ENCODE data around the gene TMEM139.
"Not testable (repeated sequence)": the region's sequence is repeated elsewhere in the genome, so short reads cannot be mapped to it uniquely, and the experiment has no call there.

The TMEM139 gene

DNA sequence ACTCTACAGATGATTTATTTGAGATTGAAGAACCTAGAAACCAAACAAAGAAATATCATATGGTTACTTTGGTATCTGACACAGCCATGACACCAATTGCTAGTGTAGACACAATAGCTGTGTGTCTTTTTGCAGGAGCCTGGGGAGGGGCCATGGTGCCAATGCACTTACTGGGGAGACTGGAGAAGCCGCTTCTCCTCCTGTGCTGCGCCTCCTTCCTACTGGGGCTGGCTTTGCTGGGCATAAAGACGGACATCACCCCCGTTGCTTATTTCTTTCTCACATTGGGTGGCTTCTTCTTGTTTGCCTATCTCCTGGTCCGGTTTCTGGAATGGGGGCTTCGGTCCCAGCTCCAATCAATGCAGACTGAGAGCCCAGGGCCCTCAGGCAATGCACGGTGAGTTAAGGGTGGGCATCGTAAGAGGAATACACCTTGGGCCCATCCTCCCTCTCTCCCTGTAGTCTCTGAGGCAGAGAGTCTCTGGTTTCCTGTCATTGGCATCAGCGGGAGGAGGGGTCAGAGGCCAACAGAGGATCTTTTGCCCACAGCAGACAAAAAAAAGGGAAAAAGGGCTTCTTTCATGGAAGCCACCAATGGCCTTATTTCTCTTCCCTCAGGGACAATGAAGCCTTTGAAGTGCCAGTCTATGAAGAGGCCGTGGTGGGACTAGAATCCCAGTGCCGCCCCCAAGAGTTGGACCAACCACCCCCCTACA lies 1.2 kb downstream of the TMEM139 start:
- no peak for DNase-seq
- in situ Hi-C loops (cut with HindIII; ENCODE audit: low pct_ligation_motif_present, low pct_unique_long_range_greater_than_20kb, low sequenced_read_pairs), result no loop called here

DNA sequence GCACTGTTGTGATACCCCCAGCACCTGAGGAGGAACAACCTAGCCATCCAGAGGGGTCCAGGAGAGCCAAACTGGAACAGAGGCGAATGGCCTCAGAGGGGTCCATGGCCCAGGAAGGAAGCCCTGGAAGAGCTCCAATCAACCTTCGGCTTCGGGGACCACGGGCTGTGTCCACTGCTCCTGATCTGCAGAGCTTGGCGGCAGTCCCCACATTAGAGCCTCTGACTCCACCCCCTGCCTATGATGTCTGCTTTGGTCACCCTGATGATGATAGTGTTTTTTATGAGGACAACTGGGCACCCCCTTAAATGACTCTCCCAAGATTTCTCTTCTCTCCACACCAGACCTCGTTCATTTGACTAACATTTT lies 1.7 kb downstream of the TMEM139 start:
- no peak for DNase-seq
- in situ Hi-C loops (cut with HindIII; ENCODE audit: low pct_ligation_motif_present, low pct_unique_long_range_greater_than_20kb, low sequenced_read_pairs), result no loop called here

DNA sequence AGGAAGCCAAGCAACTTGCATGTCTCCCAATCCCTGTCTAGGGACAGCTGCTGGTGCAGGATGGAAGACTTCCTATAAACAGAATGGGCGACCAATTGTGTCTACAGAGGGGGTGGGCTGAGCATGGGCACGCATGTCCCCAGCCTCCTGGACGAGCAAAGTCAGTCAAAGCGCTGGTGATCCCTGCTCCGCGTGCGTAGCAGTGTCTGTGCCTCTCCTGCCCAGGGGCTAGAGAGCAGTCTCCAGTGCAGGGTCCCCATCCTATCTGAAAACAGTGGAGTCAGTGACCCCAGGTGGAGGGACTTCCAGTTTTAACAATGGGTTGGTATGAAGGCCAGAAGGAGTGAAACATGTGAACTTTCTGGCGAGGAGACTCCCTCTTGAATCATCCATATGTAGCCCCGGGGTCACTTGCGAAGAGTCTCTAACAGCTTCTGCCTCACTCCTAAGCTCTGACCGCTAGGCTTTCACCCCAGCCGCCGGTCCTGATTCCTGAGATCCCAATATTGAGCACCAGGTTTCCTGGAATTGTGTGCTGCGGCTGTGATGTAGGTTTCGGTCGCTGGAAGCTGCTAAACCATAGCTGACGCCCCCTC lies 2.7 kb downstream of the TMEM139 start:
- DNase-seq, result no peak
- in situ Hi-C loops (cut with HindIII; ENCODE audit: low pct_ligation_motif_present, low pct_unique_long_range_greater_than_20kb, low sequenced_read_pairs), result no loop called here

DNA sequence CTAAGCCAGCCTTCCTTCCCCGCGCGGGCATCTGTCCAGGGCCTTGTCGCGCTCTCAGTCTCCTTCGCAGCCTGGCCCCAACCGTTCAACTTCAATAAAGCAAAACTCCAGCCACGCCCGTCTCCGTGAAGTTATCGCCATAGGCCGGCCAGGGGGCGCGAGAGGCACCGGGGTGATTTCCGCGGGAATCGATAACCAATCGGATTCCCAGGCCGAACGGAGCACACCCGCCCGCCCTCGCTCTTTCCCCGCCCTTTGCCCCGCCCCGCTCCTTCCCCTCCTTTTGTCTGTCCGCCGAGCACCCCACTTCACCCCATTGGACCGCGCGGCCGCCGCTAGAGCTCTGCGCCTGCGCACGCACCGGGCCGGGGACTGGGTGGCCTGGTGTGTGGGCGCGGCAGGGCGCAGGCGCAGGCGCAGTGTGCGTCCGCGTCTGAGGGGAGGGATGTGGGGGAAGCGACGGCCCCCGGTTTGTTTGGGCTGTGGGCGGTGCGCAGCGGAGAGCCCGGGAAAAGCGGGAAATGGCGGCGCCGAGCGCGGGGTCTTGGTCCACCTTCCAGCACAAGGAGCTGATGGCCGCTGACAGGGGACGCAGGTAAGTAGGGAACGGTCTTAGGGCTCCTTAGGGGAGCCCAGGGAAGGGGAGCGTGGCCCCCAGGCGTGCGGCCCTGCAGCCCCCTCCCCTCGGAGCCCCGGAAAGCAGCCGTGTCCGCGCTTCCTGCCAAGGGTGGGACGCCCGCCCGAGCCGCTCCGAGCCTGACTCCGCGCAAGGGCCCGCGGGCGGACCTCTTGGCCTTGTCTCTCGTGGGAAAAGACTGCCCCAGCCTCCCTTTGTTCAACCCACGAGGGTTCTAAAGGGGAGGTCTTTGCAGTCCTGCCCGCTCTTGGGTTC lies 3.4 kb downstream of the TMEM139 start, which contains the start of gene CASP2:
Gene CASP2 (plus strand): TSS at position 417 of the 892 bp plus-strand sequence. CDS start 105 bp downstream, at position 522.
- in situ Hi-C loops (cut with HindIII; ENCODE audit: low pct_ligation_motif_present, low pct_unique_long_range_greater_than_20kb, low sequenced_read_pairs), result no loop called here
- peak; percentile 99 for DNase-seq

DNA sequence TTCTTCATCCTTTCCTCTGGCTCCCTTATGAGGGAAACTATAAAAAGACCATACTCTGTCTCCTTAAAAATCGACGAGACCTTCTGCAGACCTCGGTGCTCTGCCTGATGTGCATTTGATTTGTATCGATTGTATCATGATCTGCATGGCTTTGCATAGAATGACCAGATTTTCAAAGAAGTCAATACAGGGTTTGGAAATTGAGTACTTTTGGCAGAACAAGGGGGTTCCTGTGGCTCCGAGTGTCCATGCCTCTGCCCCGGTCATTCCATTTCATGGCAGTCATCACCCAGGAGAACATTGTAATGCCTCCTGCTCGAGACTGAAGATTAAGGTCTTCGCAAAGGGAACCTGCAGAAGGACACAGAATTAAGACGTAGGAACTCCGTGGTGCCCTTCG lies 4.1 kb downstream of the TMEM139 start:
- peak; percentile 40 for DNase-seq
- in situ Hi-C loops (cut with HindIII; ENCODE audit: low pct_ligation_motif_present, low pct_unique_long_range_greater_than_20kb, low sequenced_read_pairs), result no loop called here

DNA sequence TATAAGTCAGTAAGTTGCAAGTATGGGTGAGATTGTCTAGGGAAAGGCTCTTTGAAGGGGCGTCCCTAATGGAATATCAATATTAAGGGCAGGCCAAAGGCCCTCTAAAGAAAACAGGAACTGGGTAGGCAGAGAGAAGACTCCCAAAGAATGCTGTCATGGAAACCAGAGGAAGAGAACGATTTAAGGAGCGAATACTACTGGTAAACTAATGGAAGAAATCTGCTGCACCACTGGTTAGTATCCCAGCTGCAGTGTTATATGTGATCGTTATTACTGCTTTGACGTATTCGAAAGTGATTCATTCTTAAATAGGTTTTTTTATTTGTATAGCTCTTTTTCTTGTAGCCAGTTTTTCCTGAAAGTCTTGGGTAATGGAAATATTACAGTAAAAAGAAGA lies 4.7 kb downstream of the TMEM139 start:
- in situ Hi-C loops (cut with HindIII; ENCODE audit: low pct_ligation_motif_present, low pct_unique_long_range_greater_than_20kb, low sequenced_read_pairs), result no loop called here
- no peak for DNase-seq

DNA sequence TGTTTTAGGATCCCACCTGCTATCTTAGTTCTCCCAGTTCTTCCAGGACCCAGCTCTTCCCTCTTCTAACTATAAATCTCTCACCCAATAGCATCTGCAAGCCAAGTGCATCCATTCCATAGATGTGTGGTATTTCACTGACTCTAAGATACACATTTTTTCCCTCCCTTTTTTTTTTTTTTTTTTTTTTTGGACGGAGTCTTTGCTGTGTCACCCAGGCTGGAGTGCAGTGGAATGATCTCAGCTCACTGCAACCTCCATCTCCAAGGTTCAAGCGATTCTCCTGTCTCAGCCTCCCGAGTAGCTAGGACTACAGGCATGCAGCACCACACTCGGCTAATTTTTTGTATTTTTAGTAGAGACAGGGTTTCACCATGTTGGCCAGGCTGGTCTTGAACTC lies 5.1 kb downstream of the TMEM139 start:
- in situ Hi-C loops (cut with HindIII; ENCODE audit: low pct_ligation_motif_present, low pct_unique_long_range_greater_than_20kb, low sequenced_read_pairs); DNase-seq: not testable (repeated sequence)

DNA sequence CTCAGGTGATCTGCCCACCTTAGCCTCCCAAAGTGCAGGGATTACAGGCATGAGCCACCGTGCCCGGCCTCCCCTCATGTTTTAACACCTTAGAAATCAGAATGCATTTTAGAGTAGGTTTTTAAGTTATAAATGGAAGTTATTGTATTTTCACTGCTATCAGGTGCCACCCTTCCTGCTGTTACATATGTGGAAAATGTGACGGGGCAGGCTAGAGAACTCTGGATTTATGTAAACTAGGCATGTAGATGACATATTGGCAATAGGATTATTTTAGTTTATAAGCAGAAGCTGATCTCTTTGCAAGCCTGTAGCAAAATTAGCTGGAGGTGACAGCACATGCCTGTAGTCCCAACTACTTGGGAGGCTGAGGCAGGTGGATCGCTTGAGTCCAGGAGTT lies 5.5 kb downstream of the TMEM139 start:
- in situ Hi-C loops (cut with HindIII; ENCODE audit: low pct_ligation_motif_present, low pct_unique_long_range_greater_than_20kb, low sequenced_read_pairs), result no loop called here
- no peak for DNase-seq

DNA sequence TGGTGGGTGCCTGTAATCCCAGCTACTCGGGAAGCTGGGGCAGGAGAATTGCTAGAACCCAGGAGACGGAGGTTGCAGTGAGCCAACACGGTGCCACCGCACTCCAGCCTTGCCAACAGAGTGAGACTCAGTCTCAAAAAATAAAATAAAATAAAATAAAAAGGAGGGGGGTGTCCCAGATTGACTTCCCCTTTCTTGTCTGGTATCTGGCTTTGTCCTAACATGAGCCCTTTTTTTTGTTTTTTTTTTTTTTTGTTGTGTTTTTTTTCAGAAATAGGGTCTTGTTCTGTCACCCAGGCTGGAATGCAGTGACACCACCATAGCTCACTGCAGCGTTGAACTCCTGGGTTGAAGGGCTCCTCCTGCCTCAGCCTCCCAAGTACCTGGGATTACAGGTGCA lies 8.1 kb downstream of the TMEM139 start:
- DNase-seq, result no peak
- in situ Hi-C loops (cut with HindIII; ENCODE audit: low pct_ligation_motif_present, low pct_unique_long_range_greater_than_20kb, low sequenced_read_pairs), result no loop called here

DNA sequence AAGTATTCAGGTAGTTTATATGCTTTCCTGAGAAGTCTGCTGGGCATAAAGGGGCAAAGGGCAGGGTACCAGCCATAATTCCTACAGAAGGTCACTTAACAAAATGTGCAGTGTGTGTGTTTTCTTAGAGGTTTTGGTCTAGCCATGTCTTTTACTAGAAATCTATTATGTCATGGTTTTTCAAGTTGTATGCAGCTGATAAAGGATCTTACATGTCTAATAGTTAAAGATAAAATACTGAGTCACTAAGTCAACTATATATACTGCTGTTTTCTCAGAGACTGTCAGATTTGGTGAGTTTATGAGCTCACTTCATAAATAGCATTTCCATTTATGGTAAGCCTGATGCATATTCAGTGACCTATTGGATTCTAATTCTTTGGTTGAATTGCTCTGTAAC lies 11.1 kb downstream of the TMEM139 start:
- DNase-seq, result no peak
- in situ Hi-C loops (cut with HindIII; ENCODE audit: low pct_ligation_motif_present, low pct_unique_long_range_greater_than_20kb, low sequenced_read_pairs), result no loop called here

DNA sequence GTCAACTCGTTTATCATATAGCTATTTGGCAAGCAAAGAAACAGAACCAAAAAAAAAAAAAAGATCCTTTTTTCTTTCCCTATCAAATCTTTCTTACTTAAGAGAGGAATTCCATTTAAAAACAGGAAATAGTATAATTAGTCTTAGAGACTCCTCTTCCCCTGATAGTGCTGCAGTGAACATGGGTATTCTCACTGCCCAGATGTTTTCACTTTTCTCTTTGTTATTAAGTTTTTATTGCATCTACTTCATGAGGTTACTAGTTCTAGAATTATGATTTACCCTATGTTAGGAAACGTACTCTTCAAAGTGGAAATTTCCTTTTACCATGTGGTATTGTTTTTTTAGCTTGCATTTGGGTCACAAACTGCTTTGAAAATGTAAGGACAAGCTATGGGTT lies 11.9 kb downstream of the TMEM139 start:
- in situ Hi-C loops (cut with HindIII; ENCODE audit: low pct_ligation_motif_present, low pct_unique_long_range_greater_than_20kb, low sequenced_read_pairs), result no loop called here

DNA sequence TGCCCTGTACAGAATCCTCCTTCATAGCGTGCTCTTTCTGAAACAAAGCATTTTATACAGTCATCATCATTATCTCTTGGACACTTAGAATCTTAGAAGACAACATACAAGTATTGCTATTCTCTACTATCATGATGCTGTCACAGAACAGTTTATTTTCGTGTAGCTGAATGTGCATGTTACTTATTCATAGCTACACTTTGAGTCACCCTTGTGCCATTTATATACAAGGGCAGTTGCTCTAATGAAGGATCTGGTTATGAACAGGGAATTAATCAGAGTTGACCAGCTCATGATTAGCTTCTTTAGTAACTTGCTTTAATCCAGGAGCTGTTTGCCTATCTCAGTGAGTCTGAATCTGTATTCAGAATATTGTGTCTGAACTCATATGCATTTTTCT lies 14.6 kb downstream of the TMEM139 start:
- DNase-seq, result no peak
- in situ Hi-C loops (cut with HindIII; ENCODE audit: low pct_ligation_motif_present, low pct_unique_long_range_greater_than_20kb, low sequenced_read_pairs), result no loop called here

More for the DNA sequence above, 11.9 kb downstream of the TMEM139 start:
- no peak for DNase-seq

DNA sequence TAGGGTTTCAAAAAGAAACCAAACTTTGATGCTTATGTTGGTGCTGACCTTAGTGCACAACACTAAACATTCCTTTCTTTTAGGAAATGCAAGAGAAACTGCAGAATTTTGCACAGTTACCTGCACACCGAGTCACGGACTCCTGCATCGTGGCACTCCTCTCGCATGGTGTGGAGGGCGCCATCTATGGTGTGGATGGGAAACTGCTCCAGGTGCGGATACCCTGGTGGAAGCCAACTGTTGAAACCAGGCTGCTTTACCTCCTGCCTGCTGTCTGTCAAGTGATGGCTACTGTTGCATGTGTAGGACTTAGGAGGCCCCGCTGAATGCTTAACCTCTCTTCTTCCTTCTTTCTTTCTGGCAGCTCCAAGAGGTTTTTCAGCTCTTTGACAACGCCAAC lies 15.1 kb downstream of the TMEM139 start:
- in situ Hi-C loops (cut with HindIII; ENCODE audit: low pct_ligation_motif_present, low pct_unique_long_range_greater_than_20kb, low sequenced_read_pairs), result no loop called here
- DNase-seq, result peak; percentile 67

DNA sequence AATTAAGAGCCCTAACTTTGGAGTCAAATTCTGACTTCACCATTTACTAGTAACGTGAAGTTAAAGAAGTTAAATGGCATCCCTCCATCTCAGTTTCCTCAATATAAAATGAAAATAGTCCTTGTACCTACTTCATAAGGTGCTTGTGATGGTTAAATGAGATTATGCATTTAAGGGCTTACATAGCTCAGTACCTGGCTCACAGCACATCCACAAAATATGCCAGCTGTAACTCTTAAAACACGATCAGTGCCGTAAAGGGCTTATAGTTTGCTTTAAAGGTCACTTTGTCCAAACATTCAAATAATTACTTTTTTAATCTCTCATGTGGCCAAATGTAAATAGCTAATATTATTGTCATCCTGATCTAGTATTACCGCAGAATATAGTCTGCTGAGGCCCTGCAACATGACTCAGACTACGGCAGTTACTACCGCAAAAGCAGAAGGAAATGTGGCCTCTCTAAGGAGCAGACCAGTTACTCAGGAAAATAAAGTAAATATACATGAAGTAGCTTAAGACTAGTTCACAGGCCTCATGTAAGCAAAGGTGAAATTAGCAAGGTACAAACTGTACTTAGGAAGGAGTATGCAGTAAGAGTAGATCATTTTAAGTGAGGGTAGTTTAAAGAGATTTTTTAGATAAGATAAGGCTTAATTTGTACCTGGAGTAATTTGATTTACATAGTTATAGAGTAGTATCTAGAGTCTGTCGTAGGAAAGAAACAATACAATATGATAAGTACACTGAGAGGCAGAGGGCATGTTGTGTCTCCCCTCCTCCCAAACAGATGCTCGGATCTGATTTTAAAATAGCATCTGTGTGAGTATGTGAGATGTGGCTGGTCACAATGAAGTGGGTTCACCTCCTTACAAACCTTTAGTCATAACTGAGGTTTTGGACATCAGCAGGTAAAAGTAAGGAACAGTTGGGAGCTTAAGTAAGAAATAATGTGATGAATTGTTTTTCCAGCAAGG lies 16.5 kb downstream of the TMEM139 start:
- DNase-seq, result no peak
- in situ Hi-C loops (cut with HindIII; ENCODE audit: low pct_ligation_motif_present, low pct_unique_long_range_greater_than_20kb, low sequenced_read_pairs), result no loop called here

DNA sequence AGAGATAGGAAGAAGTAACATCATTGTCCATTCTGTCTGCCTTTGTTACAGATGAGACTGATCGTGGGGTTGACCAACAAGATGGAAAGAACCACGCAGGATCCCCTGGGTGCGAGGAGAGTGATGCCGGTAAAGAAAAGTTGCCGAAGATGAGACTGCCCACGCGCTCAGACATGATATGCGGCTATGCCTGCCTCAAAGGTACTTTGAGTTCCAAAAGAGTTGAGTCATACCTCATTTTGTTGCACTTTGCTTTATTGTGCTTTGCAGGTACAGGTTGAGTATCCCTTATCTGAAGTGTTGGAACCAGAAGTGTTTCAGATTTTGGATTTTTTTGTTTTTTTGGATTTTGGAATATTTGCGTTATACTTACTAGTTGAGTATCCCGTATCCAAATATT lies 19.0 kb downstream of the TMEM139 start:
- DNase-seq, result no peak
- in situ Hi-C loops (cut with HindIII; ENCODE audit: low pct_ligation_motif_present, low pct_unique_long_range_greater_than_20kb, low sequenced_read_pairs), result no loop called here

DNA sequence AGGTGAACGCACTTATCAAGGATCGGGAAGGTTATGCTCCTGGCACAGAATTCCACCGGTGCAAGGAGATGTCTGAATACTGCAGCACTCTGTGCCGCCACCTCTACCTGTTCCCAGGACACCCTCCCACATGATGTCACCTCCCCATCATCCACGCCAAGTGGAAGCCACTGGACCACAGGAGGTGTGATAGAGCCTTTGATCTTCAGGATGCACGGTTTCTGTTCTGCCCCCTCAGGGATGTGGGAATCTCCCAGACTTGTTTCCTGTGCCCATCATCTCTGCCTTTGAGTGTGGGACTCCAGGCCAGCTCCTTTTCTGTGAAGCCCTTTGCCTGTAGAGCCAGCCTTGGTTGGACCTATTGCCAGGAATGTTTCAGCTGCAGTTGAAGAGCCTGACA lies 20.2 kb downstream of the TMEM139 start:
- DNase-seq, result no peak
- in situ Hi-C loops (cut with HindIII; ENCODE audit: low pct_ligation_motif_present, low pct_unique_long_range_greater_than_20kb, low sequenced_read_pairs), result no loop called here

DNA sequence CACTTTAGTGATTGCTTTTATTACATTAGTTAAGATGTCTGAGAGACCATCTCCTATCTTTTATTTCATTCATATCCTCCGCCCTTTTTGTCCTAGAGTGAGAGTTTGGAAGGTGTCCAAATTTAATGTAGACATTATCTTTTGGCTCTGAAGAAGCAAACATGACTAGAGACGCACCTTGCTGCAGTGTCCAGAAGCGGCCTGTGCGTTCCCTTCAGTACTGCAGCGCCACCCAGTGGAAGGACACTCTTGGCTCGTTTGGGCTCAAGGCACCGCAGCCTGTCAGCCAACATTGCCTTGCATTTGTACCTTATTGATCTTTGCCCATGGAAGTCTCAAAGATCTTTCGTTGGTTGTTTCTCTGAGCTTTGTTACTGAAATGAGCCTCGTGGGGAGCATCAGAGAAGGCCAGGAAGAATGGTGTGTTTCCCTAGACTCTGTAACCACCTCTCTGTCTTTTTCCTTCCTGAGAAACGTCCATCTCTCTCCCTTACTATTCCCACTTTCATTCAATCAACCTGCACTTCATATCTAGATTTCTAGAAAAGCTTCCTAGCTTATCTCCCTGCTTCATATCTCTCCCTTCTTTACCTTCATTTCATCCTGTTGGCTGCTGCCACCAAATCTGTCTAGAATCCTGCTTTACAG lies 20.8 kb downstream of the TMEM139 start:
- DNase-seq, result peak; percentile 74
- in situ Hi-C loops (cut with HindIII; ENCODE audit: low pct_ligation_motif_present, low pct_unique_long_range_greater_than_20kb, low sequenced_read_pairs), result no loop called here

DNA sequence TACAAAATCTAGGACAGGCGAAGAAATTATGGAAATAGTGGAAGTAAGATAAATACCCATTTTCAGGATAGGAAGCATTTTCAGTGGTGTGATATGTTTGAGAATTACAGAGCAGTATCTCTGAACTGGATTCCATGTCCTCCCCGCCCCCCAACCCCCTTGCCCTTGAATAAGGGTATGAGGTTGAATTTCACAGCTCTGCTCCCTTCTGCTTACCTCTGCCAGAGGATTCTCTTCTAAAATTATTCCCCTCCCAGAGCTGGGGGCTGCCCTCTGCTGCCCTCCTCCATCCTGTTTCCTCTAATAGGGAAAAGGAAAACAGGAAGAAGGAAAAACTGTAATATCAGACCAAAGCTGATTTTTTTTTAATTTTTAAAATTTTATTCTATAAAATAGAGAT lies 23.9 kb downstream of the TMEM139 start:
- no peak for DNase-seq
- in situ Hi-C loops (cut with HindIII; ENCODE audit: low pct_ligation_motif_present, low pct_unique_long_range_greater_than_20kb, low sequenced_read_pairs), result no loop called here
